ENCODE data around the gene KLRC4.
"Not testable (repeated sequence)": the region's sequence is repeated elsewhere in the genome, so short reads cannot be mapped to it uniquely, and the experiment has no call there.

Gene KLRC4

DNA sequence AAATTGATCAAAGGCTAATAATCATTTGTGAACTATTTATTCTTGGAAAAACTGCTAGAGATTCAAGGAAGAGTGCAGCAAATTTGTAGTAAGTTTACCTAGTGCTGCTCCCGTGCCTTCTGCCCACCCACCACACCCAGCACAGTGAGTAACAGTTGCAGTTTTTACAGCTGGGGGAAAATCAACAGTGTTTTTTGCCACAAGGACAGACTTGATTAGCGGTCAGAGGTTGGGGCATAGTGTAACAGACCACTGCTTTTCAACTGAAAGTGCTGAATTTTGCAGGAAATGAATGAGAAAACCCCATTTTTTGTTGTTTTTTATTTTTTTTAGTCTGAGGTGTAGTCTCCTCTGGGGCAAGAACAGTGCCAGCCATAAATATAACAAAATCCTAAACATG lies 12.3 kb downstream of the KLRC4 start:
- no peak for DNase-seq

DNA sequence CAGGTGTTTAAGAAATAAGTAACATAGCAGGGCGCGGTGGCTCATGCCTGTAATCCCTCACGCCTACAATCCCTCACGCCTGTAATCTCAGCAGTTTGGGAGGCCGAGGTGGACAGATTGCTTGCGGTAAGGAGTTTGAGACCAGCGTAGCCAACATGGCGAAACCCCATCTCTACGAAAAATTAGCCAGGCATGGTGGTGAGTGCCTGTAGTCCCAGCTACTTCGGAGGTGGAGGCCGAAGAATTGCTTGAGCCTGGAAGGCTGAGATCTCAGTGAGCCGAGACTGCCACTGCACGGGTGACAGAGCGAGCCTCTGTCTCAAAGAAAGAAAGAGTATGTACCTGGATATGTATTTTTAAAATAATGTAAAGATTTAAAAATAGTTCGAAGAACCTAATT lies 13.4 kb downstream of the KLRC4 start:
- H3K27me3 Mint-ChIP-seq (ENCODE audit: low read depth, poor library complexity); H3K36me3 Mint-ChIP-seq (ENCODE audit: low read depth): not testable (repeated sequence)
- peaks cover 30% of the 10 kb centered on the region for H3K4me1 Mint-ChIP-seq

More for the DNA sequence above, 12.3 kb downstream of the KLRC4 start:
- Mint-ChIP-seq H3K4me3 (no peak overlapping the region), H3K36me3 (ENCODE audit: low read depth) (no peaks in the 10 kb centered on the region), H3K9me3 (no peaks in the 10 kb centered on the region), H3K27me3 (ENCODE audit: low read depth, poor library complexity) (peaks cover 6% of the 10 kb centered on the region), H3K4me1 (peaks cover 30% of the 10 kb centered on the region), H3K27ac (no peak overlapping the region)
- TF ChIP-seq, protein P1, sequence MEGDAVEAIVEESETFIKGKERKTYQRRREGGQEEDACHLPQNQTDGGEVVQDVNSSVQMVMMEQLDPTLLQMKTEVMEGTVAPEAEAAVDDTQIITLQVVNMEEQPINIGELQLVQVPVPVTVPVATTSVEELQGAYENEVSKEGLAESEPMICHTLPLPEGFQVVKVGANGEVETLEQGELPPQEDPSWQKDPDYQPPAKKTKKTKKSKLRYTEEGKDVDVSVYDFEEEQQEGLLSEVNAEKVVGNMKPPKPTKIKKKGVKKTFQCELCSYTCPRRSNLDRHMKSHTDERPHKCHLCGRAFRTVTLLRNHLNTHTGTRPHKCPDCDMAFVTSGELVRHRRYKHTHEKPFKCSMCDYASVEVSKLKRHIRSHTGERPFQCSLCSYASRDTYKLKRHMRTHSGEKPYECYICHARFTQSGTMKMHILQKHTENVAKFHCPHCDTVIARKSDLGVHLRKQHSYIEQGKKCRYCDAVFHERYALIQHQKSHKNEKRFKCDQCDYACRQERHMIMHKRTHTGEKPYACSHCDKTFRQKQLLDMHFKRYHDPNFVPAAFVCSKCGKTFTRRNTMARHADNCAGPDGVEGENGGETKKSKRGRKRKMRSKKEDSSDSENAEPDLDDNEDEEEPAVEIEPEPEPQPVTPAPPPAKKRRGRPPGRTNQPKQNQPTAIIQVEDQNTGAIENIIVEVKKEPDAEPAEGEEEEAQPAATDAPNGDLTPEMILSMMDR (IDR thresholded peaks at IDR 0.05): no peak

DNA sequence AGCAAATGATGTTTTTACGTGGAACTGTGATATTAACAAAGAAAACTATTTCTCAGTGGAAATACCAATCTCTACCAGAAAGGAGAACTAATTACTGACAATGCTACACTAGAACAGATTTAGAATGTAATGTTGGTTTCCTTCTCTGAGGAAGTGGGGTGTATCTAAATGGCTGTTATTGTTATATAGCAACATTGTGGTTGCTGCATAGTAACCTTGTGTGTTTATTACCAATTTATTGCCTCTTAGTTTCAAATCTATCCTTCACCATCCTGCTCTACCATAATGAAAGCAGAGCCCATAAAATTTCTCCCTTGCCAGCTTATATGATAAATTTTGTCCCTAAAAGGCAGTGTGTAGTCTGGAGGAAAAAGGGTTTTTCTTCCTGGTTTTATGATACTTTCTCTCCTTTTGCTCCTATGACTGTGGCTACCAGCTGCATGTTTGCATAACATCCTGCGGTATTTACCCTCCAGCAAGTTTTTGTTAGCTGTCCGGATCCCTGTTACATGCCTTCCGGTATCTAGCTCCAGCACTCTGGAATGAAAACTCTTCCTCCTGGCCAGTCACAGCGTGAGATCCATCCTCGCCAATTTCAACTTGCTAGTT lies 14.1 kb downstream of the KLRC4 start:
- Mint-ChIP-seq H3K9me3 (no peaks in the 10 kb centered on the region), H3K4me1 (peaks cover 30% of the 10 kb centered on the region), H3K27me3 (ENCODE audit: low read depth, poor library complexity) (peaks cover 8% of the 10 kb centered on the region), H3K36me3 (ENCODE audit: low read depth) (no peaks in the 10 kb centered on the region), H3K4me3 (no peak overlapping the region), H3K27ac (peak overlapping the region; percentile 58)
- DNase-seq: no peak
- TF ChIP-seq, protein P1 (IDR thresholded peaks at IDR 0.05): no peak

More for the DNA sequence above, 13.4 kb downstream of the KLRC4 start:
- H3K4me3 Mint-ChIP-seq, DNase-seq, H3K27ac Mint-ChIP-seq, H3K9me3 Mint-ChIP-seq: not testable (repeated sequence)

DNA sequence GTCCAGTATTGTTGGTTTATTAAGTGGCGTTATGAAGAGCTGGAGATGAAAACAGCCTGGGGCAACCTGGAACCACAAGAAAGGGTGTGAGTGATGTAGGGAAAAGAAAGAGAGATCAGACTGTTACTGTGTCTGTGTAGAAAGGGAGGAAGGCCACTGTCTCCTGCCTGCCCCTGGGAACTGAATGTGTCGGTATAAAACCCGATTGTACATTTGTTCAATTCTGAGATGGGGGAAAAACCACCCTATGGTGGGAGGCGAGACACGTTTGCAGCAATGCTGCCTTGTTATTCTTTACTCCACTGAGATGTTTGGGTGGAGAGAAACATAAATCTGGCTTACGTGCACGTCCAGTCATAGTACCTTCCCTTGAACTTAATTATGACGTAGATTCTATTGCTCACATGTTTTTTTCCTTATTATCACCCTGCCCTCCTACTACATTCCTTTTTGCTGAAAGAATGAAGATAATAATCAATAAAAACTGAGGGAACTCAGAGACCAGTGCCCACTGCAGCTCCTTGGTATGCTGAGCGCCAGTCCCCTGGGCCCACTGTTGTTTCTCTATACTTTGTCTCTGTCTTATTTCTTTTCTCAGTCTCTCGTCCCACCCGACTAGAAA lies 14.9 kb downstream of the KLRC4 start:
- peaks cover 30% of the 10 kb centered on the region for H3K4me1 Mint-ChIP-seq
- not testable (repeated sequence) for H3K4me3 Mint-ChIP-seq; H3K9me3 Mint-ChIP-seq; H3K27ac Mint-ChIP-seq; DNase-seq; H3K36me3 Mint-ChIP-seq (ENCODE audit: low read depth)
- H3K27me3 Mint-ChIP-seq (ENCODE audit: low read depth, poor library complexity): peaks cover 11% of the 10 kb centered on the region

DNA sequence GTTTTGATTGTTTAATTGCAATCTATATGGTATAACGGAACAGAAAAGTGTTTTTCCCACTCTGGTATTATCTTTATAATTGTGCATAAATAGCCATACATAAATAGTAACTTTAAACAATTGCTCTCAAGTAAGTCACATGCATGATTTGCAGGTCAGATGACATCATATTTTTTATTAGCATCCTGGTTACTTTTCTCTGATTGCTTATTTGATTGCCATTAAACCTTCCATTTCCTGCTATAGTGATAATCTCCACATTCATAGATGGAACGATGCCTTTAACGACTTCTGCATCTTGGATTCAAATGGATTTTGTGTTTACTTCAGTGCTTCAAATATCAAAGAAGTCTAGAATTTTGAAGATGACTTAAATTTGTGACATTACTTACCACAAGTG lies 16.3 kb downstream of the KLRC4 start:
- Mint-ChIP-seq H3K27ac (no peak overlapping the region), H3K9me3 (no peaks in the 10 kb centered on the region), H3K4me3 (no peak overlapping the region), H3K36me3 (ENCODE audit: low read depth) (no peaks in the 10 kb centered on the region), H3K4me1 (peaks cover 30% of the 10 kb centered on the region), H3K27me3 (ENCODE audit: low read depth, poor library complexity) (peaks cover 8% of the 10 kb centered on the region)
- TF ChIP-seq, protein P1 (IDR thresholded peaks at IDR 0.05): no peak
- DNase-seq: no peak

DNA sequence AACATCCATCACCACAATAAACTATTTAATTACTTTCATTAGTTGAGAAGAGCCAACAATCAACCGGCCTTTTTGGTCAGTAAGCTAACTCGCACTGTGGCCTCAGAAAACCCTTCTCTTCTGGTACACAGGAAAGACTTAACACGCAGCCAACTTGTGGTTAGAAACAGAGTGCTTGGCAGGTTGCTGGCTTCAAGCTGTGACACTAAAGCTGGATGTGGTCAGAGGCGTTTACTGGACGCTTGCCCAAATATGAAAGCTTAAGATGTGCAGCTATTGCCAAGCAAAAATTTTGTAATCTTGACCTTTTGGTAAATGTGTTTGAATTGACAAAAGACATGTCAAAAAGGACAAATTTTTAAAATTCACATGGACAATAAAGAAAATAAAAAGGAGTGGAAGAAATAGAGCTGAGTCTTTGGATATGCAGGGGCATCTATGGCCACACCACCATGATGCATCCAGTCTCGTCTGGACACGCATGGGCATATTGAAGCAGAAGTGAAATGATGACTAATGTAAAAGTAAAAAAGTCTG lies 17.1 kb downstream of the KLRC4 start:
- no peak overlapping the region for H3K4me3 Mint-ChIP-seq

DNA sequence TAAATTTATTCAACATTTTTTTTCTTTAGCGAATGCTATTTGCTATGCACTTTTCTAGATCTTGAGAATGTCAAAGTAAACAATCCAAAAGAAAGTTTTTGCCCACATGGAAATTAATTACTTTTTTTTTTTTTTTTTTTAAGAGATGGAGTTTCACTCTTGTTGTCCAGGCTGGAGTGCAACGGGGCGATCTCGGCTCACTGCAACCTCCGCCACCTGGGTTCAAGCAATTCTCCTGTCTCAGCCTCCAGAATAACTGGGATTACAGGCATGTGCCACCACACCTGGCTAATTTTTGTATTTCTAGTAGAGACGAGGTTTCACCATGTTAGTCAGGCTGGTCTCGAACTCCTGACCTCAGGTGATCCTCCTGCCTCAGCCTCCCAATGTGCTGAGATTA lies 18.6 kb downstream of the KLRC4 start:
- H3K27me3 Mint-ChIP-seq (ENCODE audit: low read depth, poor library complexity); H3K9me3 Mint-ChIP-seq; H3K36me3 Mint-ChIP-seq (ENCODE audit: low read depth); DNase-seq; H3K27ac Mint-ChIP-seq; H3K4me3 Mint-ChIP-seq: not testable (repeated sequence)
- H3K4me1 Mint-ChIP-seq: peaks cover 19% of the 10 kb centered on the region

More for the DNA sequence above, 17.1 kb downstream of the KLRC4 start:
- Mint-ChIP-seq H3K27ac (no peak overlapping the region), H3K36me3 (ENCODE audit: low read depth) (no peaks in the 10 kb centered on the region), H3K4me1 (peaks cover 25% of the 10 kb centered on the region), H3K9me3 (no peaks in the 10 kb centered on the region), H3K27me3 (ENCODE audit: low read depth, poor library complexity) (peaks cover 8% of the 10 kb centered on the region)
- TF ChIP-seq, protein P1 (IDR thresholded peaks at IDR 0.05): no peak
- no peak for DNase-seq

All from nephron progenitor cell (in vitro differentiated cells).